GM20000 (cell line): ENCODE measurements around the gene DRD2.

Experiments
- DNase-seq: peaks from one replicate; pipeline ENCODE4 v3.0.0; 2012; ENCODE audit warnings: low spot score
- CTCF ChIP-seq: IDR thresholded peaks from 2 replicates; pipeline ENCODE4 v1.5.1; 2012; ENCODE audit warnings: mild to moderate bottlenecking, control low read depth; ENCODE audit errors: extremely low read depth, missing control alignments

Gene DRD2

GRCh38 chr11:113497066-113497910 is 22.1 kb upstream of the DRD2 start:
- no peak for DNase-seq
- no peak for TF ChIP-seq CTCF

GRCh38 chr11:113496026-113496651 is 20.9 kb upstream of the DRD2 start:
- DNase-seq, result no peak
- no peak for TF ChIP-seq CTCF

GRCh38 chr11:113494021-113494420 is 18.8 kb upstream of the DRD2 start:
- no peak for DNase-seq
- no peak for TF ChIP-seq CTCF

GRCh38 chr11:113493206-113493605 is 18.0 kb upstream of the DRD2 start:
- no peak for TF ChIP-seq CTCF
- no peak for DNase-seq

- no peak for TF ChIP-seq CTCF
- no peak for DNase-seq
Measured at GRCh38 chr11:113488931-113489351, 13.7 kb upstream of the DRD2 start.

GRCh38 chr11:113487622-113488021 is 12.4 kb upstream of the DRD2 start:
- no peak for DNase-seq

More at GRCh38 chr11:113487622-113488021, 12.4 kb upstream of the DRD2 start:
- no peak for TF ChIP-seq CTCF
